ENCODE measurements around the gene RAB5B. TPM values are rescaled to one million over a fixed set of nuclear protein-coding genes. Genes with fewer than 3 reads are reported as not detected.

The RAB5B gene
- total RNA-seq, 1 experiment from 2014 or later: 55.0 TPM

GRCh38 chr12:56020423-56021184, 46.7 kb downstream of the RAB5B start, which contains the start of gene IKZF4:
IKZF4 (plus strand) TSS chr12:56021043; CDS start chr12:56021494, 451 bp downstream.
- Mint-ChIP-seq H3K27me3 (ENCODE audit: low read depth) (no peaks in the 10 kb centered on the region), H3K36me3 (peaks cover 11% of the 10 kb centered on the region), H3K9me3 (no peaks in the 10 kb centered on the region), H3K4me1 (peaks cover 29% of the 10 kb centered on the region), H3K4me3 (peak within 1 kb of the TSS; percentile 89), H3K27ac (peak within 1 kb of the TSS; percentile 95)
- ChIA-PET POLR2A (interaction anchor here (1.3 to 2.3 kb wide), 2 partner anchors 13 to 46 kb away, joined by 5 to 21 read pairs; partner anchors contain the start of gene RAB5B), CTCF (interaction anchor here (0.5 to 4.0 kb wide), 10 partner anchors 9 to 1472 kb away, joined by 3 to 32 read pairs (median 4); partner anchors contain the start of genes RAB5B and SUOX)
- DNase-seq (ENCODE audit: low spot score) (peak; percentile 72), ATAC-seq (peak; percentile 91)
- TF ChIP-seq ZNF396 (CRISPR knock-in tag; IDR thresholded peaks at IDR 0.05; ENCODE audit: borderline replicate concordance) (no peak), ATF3 (CRISPR knock-in tag; conservative IDR thresholded peaks at IDR 0.05) (no peak), TEAD4 (CRISPR knock-in tag; IDR thresholded peaks at IDR 0.05) (no peak), GABPB1 (CRISPR knock-in tag; IDR thresholded peaks at IDR 0.05) (no peak), SMAD4 (CRISPR knock-in tag; IDR thresholded peaks at IDR 0.05) (no peak), GTF2I (CRISPR knock-in tag; conservative IDR thresholded peaks at IDR 0.05) (no peak), SMAD3 (CRISPR knock-in tag; IDR thresholded peaks at IDR 0.05; ENCODE audit: borderline replicate concordance) (no peak), USF2 (CRISPR knock-in tag; IDR thresholded peaks at IDR 0.05) (no peak), CDX4 (CRISPR knock-in tag; IDR thresholded peaks at IDR 0.05; ENCODE audit: borderline replicate concordance) (no peak), ZNF219 (CRISPR knock-in tag; IDR thresholded peaks at IDR 0.05; ENCODE audit: borderline replicate concordance) (no peak), ZMAT4 (CRISPR knock-in tag; IDR thresholded peaks at IDR 0.05) (no peak), OVOL2 (CRISPR knock-in tag; IDR thresholded peaks at IDR 0.05; ENCODE audit: borderline replicate concordance) (no peak), NR1H2 (CRISPR knock-in tag; IDR thresholded peaks at IDR 0.05) (no peak), JUN (CRISPR knock-in tag; IDR thresholded peaks at IDR 0.05) (no peak)

GRCh38 chr12:56021889-56022497, 48.1 kb downstream of the RAB5B start:
- peak overlapping the region; percentile 89 for H3K4me3 Mint-ChIP-seq
- no peaks in the 10 kb centered on the region for H3K27me3 Mint-ChIP-seq (ENCODE audit: low read depth)
- no peak for ATAC-seq
- ChIA-PET CTCF (interaction anchor here (0.6 to 4.0 kb wide), 4 partner anchors 26 to 1631 kb away, joined by 4 to 32 read pairs (median 4); partner anchors contain the start of genes RAB5B and SUOX), POLR2A (interaction anchor here (0.5 to 2.3 kb wide), 2 partner anchors 14 to 19 kb away, joined by 3 to 21 read pairs; no protein-coding TSS in a partner anchor)
- H3K4me1 Mint-ChIP-seq: peaks cover 29% of the 10 kb centered on the region
- peaks cover 17% of the 10 kb centered on the region for H3K36me3 Mint-ChIP-seq
- no peak for DNase-seq (ENCODE audit: low spot score)
- H3K27ac Mint-ChIP-seq: no peak overlapping the region
- H3K9me3 Mint-ChIP-seq: no peaks in the 10 kb centered on the region
- TF ChIP-seq ARID4B (CRISPR knock-in tag; IDR thresholded peaks at IDR 0.05; ENCODE audit: borderline replicate concordance): no peak
- no peak for TF ChIP-seq ELF4 (CRISPR knock-in tag; IDR thresholded peaks at IDR 0.05; ENCODE audit: low read depth)
- TF ChIP-seq SMAD4 (CRISPR knock-in tag; IDR thresholded peaks at IDR 0.05): no peak
- TF ChIP-seq GRHL2 (CRISPR knock-in tag; IDR thresholded peaks at IDR 0.05; ENCODE audit: insufficient replicate concordance, severe bottlenecking): no peak
- no peak for TF ChIP-seq E2F5 (CRISPR knock-in tag; IDR thresholded peaks at IDR 0.05)
- no peak for TF ChIP-seq NFE2L1 (CRISPR knock-in tag; IDR thresholded peaks at IDR 0.05)
- no peak for TF ChIP-seq ZNF219 (CRISPR knock-in tag; IDR thresholded peaks at IDR 0.05; ENCODE audit: borderline replicate concordance)
- TF ChIP-seq ZBTB43 (CRISPR knock-in tag; IDR thresholded peaks at IDR 0.05): no peak
- TF ChIP-seq RELA (CRISPR knock-in tag; IDR thresholded peaks at IDR 0.05; ENCODE audit: borderline replicate concordance): no peak
- no peak for TF ChIP-seq ZNF138 (CRISPR knock-in tag; conservative IDR thresholded peaks at IDR 0.05)

All from WTC11 (cell line).